ENCODE measurements around the gene SOWAHA.

Gene SOWAHA

DNA sequence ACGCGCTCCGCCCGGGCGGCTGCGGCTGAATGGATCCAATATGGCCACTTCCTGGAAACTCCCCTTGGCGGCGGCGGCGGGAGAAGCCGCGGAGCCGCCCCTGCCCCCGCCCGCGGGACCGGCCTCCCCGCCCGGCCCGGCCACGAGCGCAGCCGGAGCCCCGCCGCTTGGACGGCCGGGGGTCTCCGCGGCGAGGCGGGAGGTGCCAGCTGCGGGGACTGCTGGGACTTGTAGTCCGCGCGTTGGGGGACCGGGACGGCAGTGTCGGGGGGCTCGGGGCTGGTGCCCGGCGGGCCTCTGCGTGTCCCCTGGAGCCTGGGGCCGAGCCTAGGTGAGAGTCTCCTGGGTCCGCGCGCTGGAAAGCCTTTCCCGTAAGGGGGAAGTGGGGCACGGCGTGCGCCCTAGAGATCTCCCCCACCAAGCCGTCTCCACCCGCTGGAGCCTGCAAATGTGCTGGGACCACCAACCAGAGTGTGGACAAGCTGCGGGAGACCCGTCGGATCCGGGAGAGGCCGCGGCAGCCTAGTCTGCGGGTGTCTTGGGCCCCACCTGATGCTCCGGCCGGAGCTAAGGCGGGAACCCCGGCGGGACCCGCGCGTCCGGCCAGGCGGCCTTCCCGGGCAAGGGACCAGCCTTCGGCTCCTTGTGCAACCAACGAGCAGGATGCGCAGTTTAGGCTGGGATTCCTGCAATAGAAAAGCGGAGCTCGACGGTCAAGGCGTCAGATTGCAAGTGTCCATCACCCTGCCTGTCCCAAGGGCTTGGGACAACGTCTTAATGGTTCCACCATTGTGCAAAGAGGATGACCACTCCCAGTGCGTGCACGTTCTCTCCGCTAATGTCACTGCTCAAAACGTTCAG, 35.7 kb upstream of the SOWAHA start, which contains the start of gene SEPTIN8:
TSS of gene SEPTIN8 (minus strand) at position 31 of the 861 bp plus-strand sequence. CDS start 102 bp downstream, outside the sequence.
- Histone ChIP-seq H4K20me1 (ENCODE audit: low read depth, low read length) (no peaks in the 10 kb centered on the region), H3K4me2 (ENCODE audit: low read depth, low read length, poor library complexity, severe bottlenecking) (peak within 1 kb of the TSS; percentile 28), H3K9me2 (replicated peaks; ENCODE audit: insufficient read depth, low read length) (no peaks in the 10 kb centered on the region), H3F3A (ENCODE audit: insufficient read depth) (no peaks in the 10 kb centered on the region), H2AFZ (ENCODE audit: low read depth, low read length, severe bottlenecking) (no peak within 1 kb of the TSS), H3K36me3 (ENCODE audit: low read length) (no peaks in the 10 kb centered on the region), H3K27me3 (ENCODE audit: low read length) (no peaks in the 10 kb centered on the region), H3K9me3 (ENCODE audit: insufficient read depth, low read length) (no peaks in the 10 kb centered on the region), H3K27ac (ENCODE audit: low read depth, low read length) (no peak within 1 kb of the TSS), H3K79me2 (ENCODE audit: insufficient read depth, low read length) (no peaks in the 10 kb centered on the region), H3K4me3 (ENCODE audit: insufficient read depth, low read length, poor library complexity, severe bottlenecking) (no peak within 1 kb of the TSS), H3K9ac (ENCODE audit: low read length) (no peak within 1 kb of the TSS; the same call in 1 of the 2 replicates)
- no peak for TF ChIP-seq EZH2phosphoT487 (conservative IDR thresholded peaks at IDR 0.05; ENCODE audit: low read length)
- no peak for TF ChIP-seq CTCF (IDR thresholded peaks at IDR 0.05; ENCODE audit: insufficient read depth, low read length, poor library complexity, severe bottlenecking)

DNA sequence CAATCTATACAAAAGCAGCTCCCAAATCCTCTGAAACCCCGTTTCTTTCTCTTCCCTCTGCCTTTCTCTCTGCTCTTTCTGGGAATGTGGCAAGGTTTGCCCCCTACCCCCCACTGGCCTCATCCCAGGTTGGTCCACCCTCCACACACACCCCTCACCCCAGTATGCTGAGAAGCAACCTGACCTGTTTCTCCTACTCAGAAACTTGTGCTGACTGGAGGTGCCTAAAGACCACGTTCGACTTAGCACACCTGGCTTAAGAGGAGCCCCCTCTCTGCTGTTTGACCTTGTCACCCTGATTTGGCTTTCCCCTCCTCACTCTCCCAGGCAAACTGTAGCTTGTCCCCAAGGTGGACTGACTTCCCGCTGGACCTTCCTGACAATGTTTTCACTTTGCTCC, 35.0 kb upstream of the SOWAHA start:
- H3F3A ChIP-seq (ENCODE audit: insufficient read depth) = no peaks in the 10 kb centered on the region
- H3K4me3 ChIP-seq (ENCODE audit: insufficient read depth, low read length, poor library complexity, severe bottlenecking) = no peak overlapping the region
- H3K9me3 ChIP-seq (ENCODE audit: insufficient read depth, low read length) = no peaks in the 10 kb centered on the region
- H3K9me2 ChIP-seq (replicated peaks; ENCODE audit: insufficient read depth, low read length) = no peaks in the 10 kb centered on the region
- H3K4me2 ChIP-seq (ENCODE audit: low read depth, low read length, poor library complexity, severe bottlenecking) = no peak overlapping the region
- H3K27ac ChIP-seq (ENCODE audit: low read depth, low read length) = no peak overlapping the region
- H4K20me1 ChIP-seq (ENCODE audit: low read depth, low read length) = no peaks in the 10 kb centered on the region
- no peaks in the 10 kb centered on the region for H3K36me3 ChIP-seq (ENCODE audit: low read length)
- H3K9ac ChIP-seq (ENCODE audit: low read length) = no peak overlapping the region
- no peaks in the 10 kb centered on the region for H3K79me2 ChIP-seq (ENCODE audit: insufficient read depth, low read length)
- H3K27me3 ChIP-seq (ENCODE audit: low read length) = no peaks in the 10 kb centered on the region
- H2AFZ ChIP-seq (ENCODE audit: low read depth, low read length, severe bottlenecking) = no peak overlapping the region
- TF ChIP-seq CTCF (IDR thresholded peaks at IDR 0.05; ENCODE audit: insufficient read depth, low read length, poor library complexity, severe bottlenecking) = no peak
- TF ChIP-seq EZH2phosphoT487 (conservative IDR thresholded peaks at IDR 0.05; ENCODE audit: low read length) = no peak

GRCh38 chr5:132778856-132779255, 34.2 kb upstream of the SOWAHA start:
- Histone ChIP-seq H3K9me2 (replicated peaks; ENCODE audit: insufficient read depth, low read length) (no peaks in the 10 kb centered on the region), H3K9me3 (ENCODE audit: insufficient read depth, low read length) (no peaks in the 10 kb centered on the region), H3F3A (ENCODE audit: insufficient read depth) (no peaks in the 10 kb centered on the region), H3K27me3 (ENCODE audit: low read length) (no peaks in the 10 kb centered on the region), H3K79me2 (ENCODE audit: insufficient read depth, low read length) (no peaks in the 10 kb centered on the region), H3K36me3 (ENCODE audit: low read length) (no peaks in the 10 kb centered on the region), H3K4me2 (ENCODE audit: low read depth, low read length, poor library complexity, severe bottlenecking) (no peak overlapping the region), H2AFZ (ENCODE audit: low read depth, low read length, severe bottlenecking) (no peak overlapping the region), H3K9ac (ENCODE audit: low read length) (no peak overlapping the region), H3K27ac (ENCODE audit: low read depth, low read length) (no peak overlapping the region), H4K20me1 (ENCODE audit: low read depth, low read length) (no peaks in the 10 kb centered on the region), H3K4me3 (ENCODE audit: insufficient read depth, low read length, poor library complexity, severe bottlenecking) (no peak overlapping the region)
- TF ChIP-seq CTCF (IDR thresholded peaks at IDR 0.05; ENCODE audit: insufficient read depth, low read length, poor library complexity, severe bottlenecking) (no peak), EZH2phosphoT487 (conservative IDR thresholded peaks at IDR 0.05; ENCODE audit: low read length) (no peak)
